Measurements from ENCODE around the gene ZNF331.

DNA sequence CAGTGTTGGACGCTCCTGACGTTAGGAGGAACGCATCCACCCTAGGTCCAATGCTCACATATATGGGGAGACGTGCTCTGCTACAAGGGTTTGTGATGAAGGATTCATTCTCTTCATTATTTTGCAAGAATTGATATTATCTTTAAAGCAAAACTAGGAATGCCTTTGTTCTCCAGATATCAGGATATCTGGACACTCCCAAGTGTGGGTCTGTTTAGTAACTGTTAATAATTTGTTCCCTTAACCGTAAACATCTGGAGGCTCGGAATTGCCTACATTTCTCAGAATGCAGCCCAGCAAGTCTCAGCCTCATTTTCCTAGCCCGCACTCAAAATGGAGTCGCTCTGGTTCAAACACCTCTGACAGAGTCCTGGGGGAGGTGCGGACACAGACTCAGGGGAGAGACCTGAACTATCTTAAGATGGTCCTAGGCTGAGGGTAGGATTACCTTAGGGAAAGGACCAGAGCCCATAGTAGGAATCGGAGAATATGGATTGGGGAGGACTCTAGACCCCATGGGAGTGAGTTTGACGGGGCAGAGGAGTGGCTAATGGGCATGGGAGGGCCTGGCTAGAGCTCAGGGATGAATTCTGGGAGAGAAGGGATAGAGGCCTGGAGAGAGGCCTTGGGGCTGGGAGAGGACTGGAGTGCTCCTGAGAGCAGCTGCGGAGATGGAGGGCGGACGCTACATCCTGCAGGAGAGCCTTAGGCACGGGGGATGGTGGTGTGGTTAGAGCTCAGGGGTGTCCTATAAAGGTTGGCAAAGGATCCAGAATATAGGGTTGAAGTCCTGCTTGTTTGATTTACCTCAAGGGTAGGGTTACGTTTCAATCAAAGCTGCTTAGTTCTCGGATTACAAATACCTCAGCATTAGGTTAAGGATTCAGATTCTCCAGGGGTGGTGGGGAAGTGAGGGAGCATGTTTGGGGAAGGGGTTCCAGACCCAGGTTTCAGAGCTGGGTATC, 43.2 kb downstream of the ZNF331 start:
- TF ChIP-seq, protein P1, sequence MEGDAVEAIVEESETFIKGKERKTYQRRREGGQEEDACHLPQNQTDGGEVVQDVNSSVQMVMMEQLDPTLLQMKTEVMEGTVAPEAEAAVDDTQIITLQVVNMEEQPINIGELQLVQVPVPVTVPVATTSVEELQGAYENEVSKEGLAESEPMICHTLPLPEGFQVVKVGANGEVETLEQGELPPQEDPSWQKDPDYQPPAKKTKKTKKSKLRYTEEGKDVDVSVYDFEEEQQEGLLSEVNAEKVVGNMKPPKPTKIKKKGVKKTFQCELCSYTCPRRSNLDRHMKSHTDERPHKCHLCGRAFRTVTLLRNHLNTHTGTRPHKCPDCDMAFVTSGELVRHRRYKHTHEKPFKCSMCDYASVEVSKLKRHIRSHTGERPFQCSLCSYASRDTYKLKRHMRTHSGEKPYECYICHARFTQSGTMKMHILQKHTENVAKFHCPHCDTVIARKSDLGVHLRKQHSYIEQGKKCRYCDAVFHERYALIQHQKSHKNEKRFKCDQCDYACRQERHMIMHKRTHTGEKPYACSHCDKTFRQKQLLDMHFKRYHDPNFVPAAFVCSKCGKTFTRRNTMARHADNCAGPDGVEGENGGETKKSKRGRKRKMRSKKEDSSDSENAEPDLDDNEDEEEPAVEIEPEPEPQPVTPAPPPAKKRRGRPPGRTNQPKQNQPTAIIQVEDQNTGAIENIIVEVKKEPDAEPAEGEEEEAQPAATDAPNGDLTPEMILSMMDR (IDR thresholded peaks at IDR 0.05): no peak
- no peak for TF ChIP-seq POLR2A (IDR thresholded peaks at IDR 0.05)

Measured in thyroid gland (tissue), 4 donors.